BJ (cell line): Measurements from ENCODE around the gene SNAPC2. TPM values are rescaled to one million over a fixed set of nuclear protein-coding genes. Genes with fewer than 3 reads are reported as not detected.

Experiments used
- CTCF ChIA-PET: fragments of 350-600 bp; formaldehyde crosslinking; extraction: SDS; loops from one replicate; lab custom pipeline; 2021; ENCODE audit warnings: antibody characterized with exemption, inconsistent platforms; lab: Yijun Ruan, JAX
- POLR2A ChIA-PET: fragments of 300-600 bp; sonication (Branson Sonifier 250); formaldehyde crosslinking; extraction: SDS; loops from one replicate; lab custom pipeline; 2021; ENCODE audit warnings: antibody characterized with exemption; lab: Charles Lee
- DNase-seq: peaks from one replicate; pipeline ENCODE4 v3.0.0-alpha.2; 2011; ENCODE audit warnings: low read depth
- H3K27me3 ChIP-seq: 2 replicates; pipeline ENCODE4 v1.6.0; 2011; ENCODE audit warnings: low read length; ENCODE audit not compliant: control insufficient read depth, insufficient read depth
- H3K36me3 ChIP-seq: 2 replicates; pipeline ENCODE4 v1.5.1; 2011; ENCODE audit warnings: low read length; ENCODE audit not compliant: control insufficient read depth, insufficient read depth
- H3K4me3 ChIP-seq: 2 replicates; pipeline ENCODE4 v1.5.1; 2011; ENCODE audit warnings: low read depth, mild to moderate bottlenecking, control low read depth, low read length
- CTCF ChIP-seq: IDR thresholded peaks from 2 replicates; pipeline ENCODE4 v1.5.1; 2011; ENCODE audit warnings: low read depth, mild to moderate bottlenecking, control low read depth, inconsistent platforms, low read length, moderate library complexity; ENCODE audit not compliant: insufficient read depth
- polyA plus RNA-seq: library from polyadenylated mRNA; depleted of rRNA; stranded (reverse); fragments of >200 nt; gene quantifications from 2 replicates; pipeline ENCODE4 v1.2.3, GENCODE V29; 2011

SNAPC2 gene
- polyA plus RNA-seq, 1 experiment = 28.2 TPM

- ChIA-PET POLR2A (no interaction called here), CTCF (interaction anchor here (1.1 to 1.8 kb wide), 2 partner anchors 9 to 26 kb away, joined by 3 to 8 read pairs; partner anchors contain the start of gene MAP2K7)
- no peak for DNase-seq
- TF ChIP-seq CTCF = no peak
- Histone ChIP-seq H3K36me3 (no peaks in the 10 kb centered on the region; the same call in 1 of the 2 replicates), H3K27me3 (no peaks in the 10 kb centered on the region), H3K4me3 (no peak overlapping the region)
Observed at GRCh38 chr19:7894612-7895309, 25.4 kb upstream of the SNAPC2 start.

DNA sequence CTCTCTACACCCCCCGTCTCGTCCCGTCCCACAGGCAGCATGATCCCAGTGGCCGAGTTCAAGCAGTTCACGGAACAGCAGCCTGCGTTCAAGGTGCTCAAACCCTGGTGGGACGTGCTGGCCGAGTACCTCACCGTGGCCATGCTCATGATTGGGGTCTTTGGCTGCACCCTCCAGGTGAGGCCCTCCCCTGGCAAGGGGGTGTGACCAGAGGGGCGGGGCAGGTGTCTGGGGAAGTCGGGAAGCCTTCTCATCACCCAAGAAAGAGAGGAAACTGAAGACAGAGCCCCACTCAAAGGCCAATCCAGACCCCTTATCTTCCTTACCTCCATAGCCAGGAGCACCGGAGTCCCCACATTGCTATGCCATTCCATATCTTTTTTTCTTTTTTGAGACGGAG, 24.6 kb upstream of the SNAPC2 start:
- Histone ChIP-seq H3K4me3 (no peak overlapping the region), H3K27me3 (no peaks in the 10 kb centered on the region), H3K36me3 (peaks cover 4% of the 10 kb centered on the region)
- ChIA-PET CTCF (no interaction called here), POLR2A (no interaction called here)
- no peak for DNase-seq
- TF ChIP-seq CTCF = no peak

GRCh38 chr19:7897292-7897691, 22.8 kb upstream of the SNAPC2 start:
- Histone ChIP-seq H3K4me3 (no peak overlapping the region), H3K36me3 (peaks cover 4% of the 10 kb centered on the region), H3K27me3 (no peaks in the 10 kb centered on the region)
- POLR2A ChIA-PET = interaction anchor here (0.8 kb wide), 1 partner anchor 31 kb away, joined by 14 read pairs; no protein-coding TSS in a partner anchor
- no peak for DNase-seq
- CTCF ChIA-PET = interaction anchor here (1.7 kb wide), 1 partner anchor 26 kb away, joined by 4 read pairs; no protein-coding TSS in a partner anchor
- no peak for TF ChIP-seq CTCF

- POLR2A ChIA-PET = no interaction called here
Observed at GRCh38 chr19:7898967-7899366, 21.2 kb upstream of the SNAPC2 start.

More at GRCh38 chr19:7898967-7899366, 21.2 kb upstream of the SNAPC2 start:
- Histone ChIP-seq H3K27me3 (no peaks in the 10 kb centered on the region), H3K36me3 (peaks cover 4% of the 10 kb centered on the region), H3K4me3 (no peak overlapping the region)
- CTCF ChIA-PET = interaction anchor here (1.6 to 1.9 kb wide), 2 partner anchors 21 to 47 kb away, joined by 3 to 6 read pairs; partner anchors contain the start of gene SNAPC2
- no peak for DNase-seq
- no peak for TF ChIP-seq CTCF
